ENCODE measurements around the gene CDK5R1.

CDK5R1 gene

DNA sequence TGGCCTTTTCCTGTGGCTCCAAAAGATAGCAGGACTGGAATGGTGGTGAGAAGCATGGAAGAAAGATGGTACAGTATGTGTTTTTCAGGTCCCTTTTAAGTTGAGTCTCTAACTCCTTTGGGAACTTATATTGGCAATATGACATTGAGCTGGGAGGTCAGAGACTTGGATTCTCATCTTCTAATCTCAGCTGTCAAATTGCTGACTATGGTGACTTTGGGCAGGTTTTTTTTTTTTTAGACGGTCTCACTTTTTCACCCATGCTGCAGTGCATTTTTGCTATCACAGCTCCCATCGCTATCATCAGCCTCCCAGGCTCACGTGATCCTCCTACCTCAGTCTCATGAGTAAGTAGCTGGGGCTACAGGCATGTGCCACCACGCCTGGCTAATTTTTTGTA, 15.1 kb upstream of the CDK5R1 start:
- no peak for DNase-seq (ENCODE audit: low read depth)

DNA sequence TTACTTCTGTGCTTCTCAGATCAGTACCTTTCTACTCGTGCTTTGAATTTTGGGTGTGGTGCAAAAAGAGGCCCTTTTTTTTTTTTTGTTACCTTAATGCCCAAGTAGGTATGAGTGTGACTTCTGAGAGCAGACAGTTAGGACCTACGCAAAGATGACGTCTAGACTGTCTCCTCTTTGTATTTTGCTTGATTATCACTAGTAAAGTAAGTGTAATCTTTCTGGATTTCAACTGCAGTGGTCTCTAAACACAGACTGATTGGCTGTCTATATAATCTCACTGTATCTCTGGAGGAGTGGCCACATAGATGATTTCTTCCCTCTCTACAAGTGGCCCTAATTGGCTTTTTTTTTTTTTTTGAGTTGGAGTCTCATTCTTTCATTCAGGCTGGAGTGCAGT, 11.5 kb upstream of the CDK5R1 start:
- no peak for DNase-seq (ENCODE audit: low read depth)

DNA sequence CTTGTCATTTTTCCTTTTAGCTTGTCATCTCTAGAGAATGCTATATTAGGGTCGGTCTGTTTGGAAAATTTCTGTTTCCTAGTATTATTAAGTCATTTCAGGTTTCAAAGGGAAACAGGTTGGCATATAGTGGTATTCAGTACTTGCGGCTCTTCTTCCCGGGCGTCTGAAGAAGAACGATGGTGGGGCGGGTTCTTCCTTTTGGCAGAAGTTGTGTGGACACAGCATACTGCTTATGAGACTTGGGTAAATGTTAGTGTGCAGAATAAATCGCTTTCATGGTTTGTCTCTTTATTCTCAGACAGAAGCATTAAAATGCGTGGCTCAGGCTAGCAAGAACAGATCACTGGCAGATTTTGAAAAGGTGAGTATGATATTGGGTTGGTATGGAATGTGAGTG, 9.6 kb upstream of the CDK5R1 start:
- DNase-seq (ENCODE audit: low read depth) = no peak

- no peak for DNase-seq (ENCODE audit: low read depth)
Observed at GRCh38 chr17:32479074-32479617, 7.6 kb upstream of the CDK5R1 start.

GRCh38 chr17:32481193-32481592, 5.6 kb upstream of the CDK5R1 start:
- DNase-seq (ENCODE audit: low read depth) = no peak

- DNase-seq (ENCODE audit: low read depth) = no peak
Observed at GRCh38 chr17:32482568-32483320, 4.0 kb upstream of the CDK5R1 start.

- no peak for DNase-seq (ENCODE audit: low read depth)
Observed at GRCh38 chr17:32483451-32484019, 3.3 kb upstream of the CDK5R1 start.

DNA sequence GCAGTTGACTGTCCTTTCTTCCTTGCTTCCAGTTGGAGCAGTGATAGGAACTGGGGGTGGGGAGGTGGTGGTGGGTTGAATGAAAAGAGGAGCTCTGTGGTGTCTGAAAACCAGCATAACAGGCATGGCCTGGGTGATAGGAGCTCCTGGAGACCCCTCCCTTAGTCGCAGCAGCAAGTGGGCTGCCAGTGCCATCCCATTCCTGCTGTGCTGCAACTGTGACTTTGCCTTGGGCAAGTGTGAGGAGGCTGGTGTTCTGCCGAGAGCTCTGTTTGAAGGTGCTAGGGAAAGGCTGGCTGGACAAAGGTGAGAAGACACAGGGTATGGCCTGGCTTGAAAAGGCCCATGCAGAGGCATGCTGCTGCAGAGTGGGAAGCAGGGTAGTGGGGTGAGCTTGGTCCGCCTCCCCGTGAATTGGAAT, 2.7 kb upstream of the CDK5R1 start:
- no peak for DNase-seq (ENCODE audit: low read depth)

DNA sequence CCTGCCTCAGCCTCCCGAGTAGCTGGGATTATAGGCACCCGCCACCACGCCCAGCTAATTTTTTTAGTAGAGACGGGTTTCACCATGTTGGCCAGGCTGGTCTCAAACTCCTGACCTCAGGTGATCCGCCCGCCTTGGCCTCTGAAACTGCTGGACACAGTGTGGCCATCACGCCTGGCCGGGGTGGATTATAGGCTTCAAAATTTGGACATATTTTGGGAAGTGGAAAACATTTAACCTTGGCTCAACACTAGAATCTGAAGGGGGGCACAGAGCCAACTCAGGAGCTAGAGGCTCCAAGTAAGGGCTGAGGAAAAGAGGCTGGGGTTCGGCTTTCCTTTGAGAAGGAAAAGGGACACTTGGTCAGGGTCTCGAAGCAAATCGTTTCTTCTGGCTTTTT, 2.2 kb upstream of the CDK5R1 start:
- no peak for DNase-seq (ENCODE audit: low read depth)

GRCh38 chr17:32485261-32486110, 1.3 kb upstream of the CDK5R1 start:
- DNase-seq (ENCODE audit: low read depth) = no peak

GRCh38 chr17:32486111-32486700, 587 bp upstream of the CDK5R1 start:
- DNase-seq (ENCODE audit: low read depth) = no peak

DNA sequence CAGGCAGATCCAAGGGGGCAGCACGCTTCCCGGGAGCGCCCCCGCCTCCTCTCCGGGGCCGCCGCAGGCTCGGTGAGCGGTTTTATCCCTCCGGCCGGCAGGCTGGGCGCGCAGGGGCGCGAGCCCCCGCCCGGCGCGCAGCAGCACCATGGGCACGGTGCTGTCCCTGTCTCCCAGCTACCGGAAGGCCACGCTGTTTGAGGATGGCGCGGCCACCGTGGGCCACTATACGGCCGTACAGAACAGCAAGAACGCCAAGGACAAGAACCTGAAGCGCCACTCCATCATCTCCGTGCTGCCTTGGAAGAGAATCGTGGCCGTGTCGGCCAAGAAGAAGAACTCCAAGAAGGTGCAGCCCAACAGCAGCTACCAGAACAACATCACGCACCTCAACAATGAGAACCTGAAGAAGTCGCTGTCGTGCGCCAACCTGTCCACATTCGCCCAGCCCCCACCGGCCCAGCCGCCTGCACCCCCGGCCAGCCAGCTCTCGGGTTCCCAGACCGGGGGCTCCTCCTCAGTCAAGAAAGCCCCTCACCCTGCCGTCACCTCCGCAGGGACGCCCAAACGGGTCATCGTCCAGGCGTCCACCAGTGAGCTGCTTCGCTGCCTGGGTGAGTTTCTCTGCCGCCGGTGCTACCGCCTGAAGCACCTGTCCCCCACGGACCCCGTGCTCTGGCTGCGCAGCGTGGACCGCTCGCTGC, 832 bp downstream of the CDK5R1 start:
- no peak for DNase-seq (ENCODE audit: low read depth)

DNA sequence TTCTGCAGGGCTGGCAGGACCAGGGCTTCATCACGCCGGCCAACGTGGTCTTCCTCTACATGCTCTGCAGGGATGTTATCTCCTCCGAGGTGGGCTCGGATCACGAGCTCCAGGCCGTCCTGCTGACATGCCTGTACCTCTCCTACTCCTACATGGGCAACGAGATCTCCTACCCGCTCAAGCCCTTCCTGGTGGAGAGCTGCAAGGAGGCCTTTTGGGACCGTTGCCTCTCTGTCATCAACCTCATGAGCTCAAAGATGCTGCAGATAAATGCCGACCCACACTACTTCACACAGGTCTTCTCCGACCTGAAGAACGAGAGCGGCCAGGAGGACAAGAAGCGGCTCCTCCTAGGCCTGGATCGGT, 1.4 kb downstream of the CDK5R1 start:
- no peak for DNase-seq (ENCODE audit: low read depth)

- DNase-seq (ENCODE audit: low read depth) = no peak
Observed at GRCh38 chr17:32488604-32489180, 1.9 kb downstream of the CDK5R1 start.

DNA sequence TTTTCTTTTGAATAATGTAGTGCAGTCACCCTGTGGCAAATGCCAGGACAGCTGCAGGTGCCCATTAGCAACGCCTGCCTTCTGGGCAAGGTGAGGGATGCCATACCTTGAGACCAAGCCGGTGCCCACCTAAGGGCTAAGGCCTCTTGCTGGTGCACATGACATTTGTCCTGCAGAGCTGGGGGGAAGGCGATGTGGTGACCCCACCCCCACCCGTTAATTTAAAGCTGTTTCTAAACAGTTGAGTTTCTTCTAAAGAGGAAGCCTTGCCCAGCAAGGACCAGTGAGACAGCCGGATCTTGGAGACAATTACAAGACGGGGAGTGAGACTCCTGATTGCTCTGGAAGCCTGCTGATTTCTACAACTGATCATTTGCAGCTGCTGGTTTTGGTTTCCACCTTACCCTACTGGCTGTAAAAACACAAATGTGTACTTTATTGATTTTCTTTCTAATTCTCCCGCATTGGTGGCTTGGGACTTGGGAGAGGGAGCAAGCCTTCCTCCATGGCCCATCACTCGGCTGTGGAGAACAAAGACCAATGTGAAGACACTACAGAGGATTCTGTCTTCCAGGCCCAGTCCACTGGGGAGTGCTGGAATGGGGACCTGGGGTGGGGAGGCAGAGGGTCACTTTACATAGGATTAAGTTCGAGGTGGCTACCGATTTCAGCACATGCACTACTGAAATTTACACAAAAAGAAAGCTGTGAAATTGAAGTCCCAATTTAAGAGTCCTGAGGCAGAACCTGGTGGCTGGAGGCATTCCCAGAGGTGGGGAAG, 2.7 kb downstream of the CDK5R1 start:
- DNase-seq (ENCODE audit: low read depth) = no peak

DNA sequence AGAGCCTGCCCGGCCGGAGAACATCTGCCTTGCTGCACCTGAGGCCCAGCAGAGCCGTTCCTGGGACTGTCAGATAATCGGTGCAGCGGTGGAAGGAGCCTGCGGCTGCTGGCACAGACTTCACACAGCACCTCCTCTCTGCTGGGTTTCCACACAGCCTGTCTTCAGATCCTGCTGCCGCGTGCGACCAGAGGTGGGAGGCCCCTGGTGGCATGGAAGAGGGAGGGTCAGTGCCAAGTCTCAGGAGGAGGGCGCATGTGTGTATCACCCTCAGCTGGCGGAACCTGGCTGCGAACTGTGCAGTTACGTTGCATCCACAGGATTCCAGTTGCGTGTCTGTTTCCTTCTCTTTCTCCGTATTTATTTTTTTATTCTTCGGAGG, 3.3 kb downstream of the CDK5R1 start:
- no peak for DNase-seq (ENCODE audit: low read depth)

- DNase-seq (ENCODE audit: low read depth) = no peak
Observed at GRCh38 chr17:32491371-32492263, 4.8 kb downstream of the CDK5R1 start.

DNA sequence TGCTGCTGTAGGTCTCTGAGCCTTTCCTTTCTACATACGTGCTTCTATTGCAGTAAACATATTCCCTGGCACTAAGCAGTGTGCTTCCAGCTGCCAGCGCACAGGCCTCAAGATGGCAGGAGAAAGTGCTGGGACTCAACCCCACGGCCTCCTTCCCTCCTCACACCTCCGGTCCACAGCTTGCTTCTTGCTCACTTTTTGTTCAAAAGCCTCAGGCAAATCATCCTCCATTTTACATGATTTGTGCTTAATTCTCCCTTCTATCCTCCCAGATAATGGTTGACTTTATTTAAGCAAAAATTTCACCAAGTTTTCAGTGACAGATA, 5.4 kb downstream of the CDK5R1 start:
- DNase-seq (ENCODE audit: low read depth) = no peak

GRCh38 chr17:32492648-32493289, 6.0 kb downstream of the CDK5R1 start:
- no peak for DNase-seq (ENCODE audit: low read depth)
